Upper lobe of left lung (tissue), 4 donors: ENCODE results near the gene NEXN.

ENCODE experiments used
- CTCF ChIP-seq, 6 experiments: fragments of 450-650 bp in 4 of 6; fragments of 200-600 bp in 2 of 6; sonication (generic) in 2 of 6; IDR thresholded peaks; one replicate each; pipeline ENCODE4 v1.5.1; 2016 to 2019; ENCODE audit warnings: antibody characterized with exemption in 6 of 6
- POLR2A ChIP-seq, 4 donors: fragments of 450-650 bp; IDR thresholded peaks; one replicate each; pipeline ENCODE4 v1.5.1; 2016 to 2017; ENCODE audit warnings: antibody characterized with exemption in 4 of 4, mild to moderate bottlenecking in 2 of 4

- no peak for TF ChIP-seq CTCF (IDR thresholded peaks at IDR 0.05)
- no peak for TF ChIP-seq POLR2A (IDR thresholded peaks at IDR 0.05)
These were observed 67.3 kb downstream of the NEXN start for GRCh38 chr1:77955709-77956108.
